ENCODE results near the gene TAAR5.
"Not testable (repeated sequence)": the region's sequence is repeated elsewhere in the genome, so short reads cannot be mapped to it uniquely, and the experiment has no call there.

TAAR5 gene

DNA sequence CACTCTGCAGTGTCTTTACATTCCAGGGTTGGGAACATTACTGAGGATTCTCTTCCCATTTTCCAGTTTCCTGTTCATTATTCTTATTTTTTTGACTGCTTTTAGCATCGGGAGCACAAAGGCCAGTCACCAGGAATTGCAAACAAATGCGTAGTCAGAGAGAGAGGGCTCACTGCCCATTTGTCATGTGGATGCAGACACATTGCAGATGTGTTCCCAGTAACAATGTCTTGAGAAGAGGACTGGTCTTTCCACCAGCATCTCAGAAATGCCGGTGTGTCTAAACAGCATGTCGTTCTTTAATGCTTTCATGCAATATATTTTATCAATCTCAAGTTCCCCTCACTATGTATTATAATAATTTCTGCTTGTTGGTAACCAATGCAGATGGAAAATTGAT lies 20.4 kb downstream of the TAAR5 start:
- no peak for DNase-seq

DNA sequence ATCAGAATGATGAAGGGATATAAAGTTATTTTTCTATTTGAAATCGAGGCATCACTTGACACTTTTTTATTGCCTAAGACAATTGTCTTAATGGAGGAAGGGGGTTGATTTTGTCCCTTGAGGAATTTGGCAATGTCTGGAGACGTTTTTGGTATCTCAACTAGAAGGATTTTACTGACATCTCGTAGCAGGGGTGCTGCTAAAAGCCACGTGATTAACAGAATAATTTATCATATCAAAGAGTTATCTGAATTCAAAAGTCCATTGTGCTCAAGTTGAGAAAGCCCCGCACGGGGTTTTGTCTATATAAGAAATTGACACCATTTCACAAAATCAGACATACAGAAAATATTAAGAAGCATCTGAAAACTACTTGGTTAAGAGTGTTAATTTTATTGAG lies 20.9 kb downstream of the TAAR5 start:
- no peak for DNase-seq

DNA sequence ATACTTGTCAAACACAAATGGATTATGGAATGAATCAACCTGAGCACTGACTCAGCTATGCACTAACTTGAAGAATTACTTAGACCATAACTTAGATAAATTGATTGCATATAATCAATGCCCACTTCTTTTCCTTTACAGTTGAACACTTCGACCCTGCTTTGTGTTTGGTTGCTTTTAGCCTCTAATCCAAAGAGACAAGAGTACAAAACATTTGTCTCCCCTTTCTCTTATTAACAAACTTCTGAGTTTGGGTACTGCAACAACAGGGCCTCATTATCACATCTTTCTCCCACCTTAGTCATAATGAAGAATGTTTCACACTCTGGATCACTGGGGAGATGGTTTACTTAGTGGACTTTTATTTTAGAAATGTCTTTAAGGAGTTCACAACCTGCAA lies 22.0 kb downstream of the TAAR5 start:
- DNase-seq: no peak

DNA sequence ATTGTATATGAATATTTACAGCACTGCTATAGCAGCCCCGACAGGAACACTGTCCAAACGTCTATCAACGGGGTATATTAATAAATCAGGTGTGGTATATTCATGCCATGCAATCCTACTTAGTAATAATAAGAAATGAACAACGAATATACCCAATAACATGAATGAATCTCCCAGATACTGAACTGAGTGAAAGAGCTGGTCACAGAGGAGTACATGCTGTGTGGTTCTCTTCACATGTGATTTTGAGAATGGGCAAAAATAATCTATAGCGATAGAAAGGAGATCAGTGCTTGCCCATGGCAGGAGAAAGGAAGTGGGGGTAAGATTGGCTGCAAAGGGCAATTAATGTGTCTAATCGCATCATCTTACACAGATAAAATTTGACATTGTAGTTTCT lies 23.1 kb downstream of the TAAR5 start:
- no peak for DNase-seq

DNA sequence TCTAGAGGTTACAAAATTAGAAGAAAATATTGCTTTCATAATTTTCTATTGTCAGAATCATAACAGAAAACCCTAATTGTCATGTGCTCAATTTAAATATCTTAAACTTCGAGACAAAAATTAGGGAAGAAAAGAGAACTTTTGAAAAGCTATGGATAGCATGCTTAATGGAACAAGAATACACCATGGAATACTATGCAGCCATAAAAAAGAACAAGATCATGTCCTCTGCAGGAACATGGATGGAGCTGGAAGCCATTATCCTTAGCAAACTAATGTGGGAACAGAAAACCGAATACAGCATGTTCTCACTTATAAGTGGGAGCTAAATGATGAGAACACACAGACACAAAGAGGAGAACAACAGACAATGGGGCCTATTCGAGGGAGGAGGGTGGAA lies 29.5 kb downstream of the TAAR5 start:
- not testable (repeated sequence) for DNase-seq

DNA sequence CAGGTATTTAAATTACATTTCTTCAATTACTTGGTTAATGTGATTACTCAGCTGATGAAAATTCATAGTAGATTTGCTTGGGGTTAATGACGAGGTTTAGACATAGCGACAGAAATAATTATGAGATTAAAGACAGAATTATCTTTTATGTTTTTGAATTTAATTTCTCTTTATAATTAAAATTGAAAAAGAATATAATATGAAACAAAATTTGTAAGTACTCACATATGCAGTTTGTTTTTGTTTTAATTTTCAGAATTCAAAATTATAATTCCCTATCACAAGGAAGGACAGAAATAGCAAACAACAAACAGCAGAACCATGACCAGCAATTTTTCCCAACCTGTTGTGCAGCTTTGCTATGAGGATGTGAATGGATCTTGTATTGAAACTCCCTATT lies 37.2 kb downstream of the TAAR5 start, which contains the start of gene TAAR8:
TSS of gene TAAR8 (plus strand) at position 301 of the 400 bp plus-strand sequence. CDS start at position 322, 21 bp downstream.
- no peak for DNase-seq

DNA sequence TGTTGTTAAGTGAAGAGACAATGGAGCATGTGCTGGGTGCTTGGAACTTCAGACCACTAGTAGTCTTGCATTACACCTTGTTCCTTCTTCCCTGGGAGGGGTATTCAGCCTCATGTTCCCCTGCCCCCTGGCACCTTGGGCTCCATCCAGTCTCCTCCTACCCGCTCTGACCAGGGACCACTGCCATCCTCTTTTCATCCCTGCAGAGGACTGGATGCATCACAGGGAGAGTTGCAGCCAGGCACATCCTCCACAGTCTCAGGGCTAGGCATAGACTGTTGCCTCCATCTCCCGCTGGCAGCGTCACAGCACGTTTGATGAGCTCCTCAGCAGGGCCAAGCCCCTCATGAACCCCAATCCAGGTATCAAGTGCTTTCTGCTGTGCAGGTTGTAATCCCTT lies 38.3 kb downstream of the TAAR5 start:
- no peak for DNase-seq

DNA sequence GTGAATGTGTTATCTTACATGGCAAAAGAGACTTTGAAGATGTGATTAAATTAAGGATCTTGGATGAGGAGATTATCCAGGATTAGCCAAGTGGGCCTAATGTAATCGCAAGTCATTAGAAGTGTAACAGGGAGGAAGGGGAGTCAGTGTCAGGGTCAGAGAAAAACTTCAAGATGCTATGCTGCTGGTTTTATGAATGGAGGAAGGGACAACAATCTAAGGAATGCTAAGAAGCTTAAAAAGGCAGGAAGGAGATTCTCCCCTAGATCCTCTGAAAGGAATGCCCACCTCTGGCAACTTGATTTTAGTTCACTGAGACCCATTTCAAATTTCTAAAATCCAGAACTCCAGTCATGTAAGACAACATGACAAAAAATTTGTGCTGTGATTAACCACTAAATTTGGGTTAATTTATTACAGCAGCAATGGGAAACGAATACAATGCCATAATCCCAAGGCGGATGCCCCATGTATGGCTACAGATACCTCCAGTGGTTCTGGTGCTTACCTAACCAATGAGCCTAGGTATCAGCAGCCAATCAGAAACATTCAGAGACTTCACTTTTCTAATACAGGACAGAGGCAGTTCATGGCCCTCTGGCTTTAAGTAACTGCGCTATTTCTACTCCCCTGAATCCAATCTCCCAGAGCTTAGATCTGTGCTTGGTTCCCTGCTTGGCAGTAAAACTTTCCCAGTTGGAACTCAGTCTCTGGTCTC lies 40.6 kb downstream of the TAAR5 start:
- DNase-seq: no peak

DNA sequence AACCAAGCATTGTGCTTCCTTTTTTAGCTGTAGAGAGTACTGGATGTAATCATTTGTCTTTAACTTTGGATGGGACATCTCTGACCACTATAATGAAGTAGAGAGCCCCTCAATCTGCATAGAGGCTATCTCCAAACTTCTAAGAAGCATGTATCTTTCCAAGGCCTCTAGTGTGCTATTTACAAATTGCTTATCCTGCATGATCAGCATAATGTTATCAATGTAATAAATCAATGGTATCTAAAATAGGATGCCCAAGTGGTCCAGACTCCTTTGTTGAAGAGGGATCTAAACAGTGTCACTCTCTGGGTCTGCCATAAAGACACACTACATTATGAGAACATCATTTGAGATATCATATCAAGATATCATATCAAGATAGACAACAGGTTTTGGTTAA lies 44.7 kb downstream of the TAAR5 start:
- no peak for DNase-seq
